GM12873 (cell line): ENCODE results near the gene TMEM141.

Experiments
- TF ChIP-seq, protein P1 (sequence below): IDR thresholded peaks from 2 replicates; pipeline ENCODE4 v1.5.1; 2012; ENCODE audit warnings: low read depth, mild to moderate bottlenecking, moderate library complexity, low read length, control low read depth; ENCODE audit not compliant: insufficient read depth; ENCODE audit errors: missing control alignments

The TMEM141 gene

GRCh38 chr9:136839229-136840139 is 48.3 kb downstream of the TMEM141 start:
- TF ChIP-seq, protein P1, sequence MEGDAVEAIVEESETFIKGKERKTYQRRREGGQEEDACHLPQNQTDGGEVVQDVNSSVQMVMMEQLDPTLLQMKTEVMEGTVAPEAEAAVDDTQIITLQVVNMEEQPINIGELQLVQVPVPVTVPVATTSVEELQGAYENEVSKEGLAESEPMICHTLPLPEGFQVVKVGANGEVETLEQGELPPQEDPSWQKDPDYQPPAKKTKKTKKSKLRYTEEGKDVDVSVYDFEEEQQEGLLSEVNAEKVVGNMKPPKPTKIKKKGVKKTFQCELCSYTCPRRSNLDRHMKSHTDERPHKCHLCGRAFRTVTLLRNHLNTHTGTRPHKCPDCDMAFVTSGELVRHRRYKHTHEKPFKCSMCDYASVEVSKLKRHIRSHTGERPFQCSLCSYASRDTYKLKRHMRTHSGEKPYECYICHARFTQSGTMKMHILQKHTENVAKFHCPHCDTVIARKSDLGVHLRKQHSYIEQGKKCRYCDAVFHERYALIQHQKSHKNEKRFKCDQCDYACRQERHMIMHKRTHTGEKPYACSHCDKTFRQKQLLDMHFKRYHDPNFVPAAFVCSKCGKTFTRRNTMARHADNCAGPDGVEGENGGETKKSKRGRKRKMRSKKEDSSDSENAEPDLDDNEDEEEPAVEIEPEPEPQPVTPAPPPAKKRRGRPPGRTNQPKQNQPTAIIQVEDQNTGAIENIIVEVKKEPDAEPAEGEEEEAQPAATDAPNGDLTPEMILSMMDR = no peak

GRCh38 chr9:136840140-136840876 is 49.2 kb downstream of the TMEM141 start:
- TF ChIP-seq, protein P1 = no peak

DNA sequence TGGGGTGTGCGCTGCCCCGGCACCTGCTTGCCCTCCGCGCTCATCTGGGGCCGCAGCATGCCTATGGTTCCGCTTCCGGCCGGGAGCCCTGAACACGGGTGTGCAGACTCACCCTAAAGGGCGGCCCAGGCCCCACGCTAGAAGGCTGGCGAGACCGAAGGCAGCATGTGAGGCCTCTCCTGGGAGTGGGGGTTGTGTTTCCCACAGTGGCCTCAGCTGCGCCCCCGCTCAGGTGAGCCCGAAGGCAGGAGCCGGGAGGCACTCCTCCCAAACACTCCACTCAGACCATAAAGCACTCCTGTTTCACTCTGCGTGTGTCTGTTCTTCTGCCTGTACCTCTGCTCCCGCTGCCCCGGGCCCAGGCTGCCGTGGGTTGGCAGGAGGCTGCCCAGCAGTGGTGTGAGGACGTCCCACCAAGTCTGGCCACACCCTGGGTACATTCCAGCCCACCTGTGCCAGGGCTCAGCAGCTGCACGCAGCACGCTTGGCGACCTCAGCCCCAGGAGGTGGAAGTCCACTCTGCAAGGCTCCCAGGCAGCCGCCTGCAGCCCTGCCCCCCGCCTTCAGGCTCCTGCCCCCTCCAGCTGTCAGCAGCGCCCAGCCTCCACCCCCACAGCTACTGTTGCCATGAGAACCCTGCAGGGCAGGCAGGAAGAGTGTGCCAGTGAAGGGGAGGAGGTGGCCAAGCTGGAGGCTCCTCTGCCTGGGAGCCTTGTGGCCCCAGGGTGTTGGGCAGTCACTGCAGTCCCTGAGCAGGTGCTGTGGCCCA is 49.9 kb downstream of the TMEM141 start:
- TF ChIP-seq, protein P1 = no peak

DNA sequence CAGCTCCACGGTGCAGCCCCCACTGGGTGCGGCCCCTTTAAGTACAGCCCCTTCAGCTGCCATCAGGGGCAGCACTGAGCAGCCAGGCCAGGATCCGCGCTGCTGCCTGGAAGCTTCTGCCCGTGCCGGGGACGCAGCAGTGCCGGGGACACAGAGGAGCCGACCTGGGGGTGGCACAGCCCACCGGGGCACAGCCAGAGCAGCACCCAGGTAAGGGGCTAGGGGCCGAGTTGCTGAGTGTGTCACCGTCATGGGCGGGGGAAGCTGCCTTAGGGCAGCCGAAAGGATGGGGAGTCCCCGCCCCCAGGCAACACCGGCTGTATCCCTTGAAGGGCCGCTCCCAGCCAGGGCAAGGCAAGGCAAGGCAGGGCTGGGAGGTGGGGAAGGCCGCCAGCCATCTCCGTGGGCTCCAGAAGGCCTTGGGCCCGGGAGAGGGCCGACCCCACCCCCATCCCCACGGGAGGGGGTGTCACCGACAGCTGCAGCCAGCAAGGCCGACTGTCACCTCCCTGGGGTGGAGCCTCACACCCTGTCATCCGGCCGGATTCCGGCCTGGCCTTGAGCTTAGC is 51.3 kb downstream of the TMEM141 start, which contains the start of gene AJM1:
Gene AJM1 (plus strand): TSS at position 99 of the 569 bp plus-strand sequence. CDS start 1,937 bp downstream, outside the sequence.
- TF ChIP-seq, protein P1 = peak; percentile 88
